IMR-90 (cell line): ENCODE results near the gene RPS28. TPM values are rescaled to one million over a fixed set of nuclear protein-coding genes. Genes with fewer than 3 reads are reported as not detected.
"Not testable (repeated sequence)": the region's sequence is repeated elsewhere in the genome, so short reads cannot be mapped to it uniquely, and the experiment has no call there.

Experiments used
- ATAC-seq: fragments of 200-7000 bp; cut with Tn5 transposase; 2 replicates; pipeline ENCODE4 v1.9.1; 2020; ENCODE audit warnings: low read depth, mild to moderate bottlenecking, moderate library complexity
- BruUV-seq: library from RNA; stranded (reverse); fragments of 400-500 nt; replicated peaks from 2 replicates; lab custom pipeline; 2021; lab: Mats Ljungman, UMichigan
- CTCF ChIA-PET: fragments of 300-600 bp; formaldehyde crosslinking; extraction: SDS; loops from one replicate; lab custom pipeline; 2021; ENCODE audit warnings: antibody characterized with exemption; lab: Yijun Ruan, JAX
- POLR2A ChIA-PET: fragments of 300-600 bp; sonication (Branson Sonifier 250); formaldehyde crosslinking; loops from one replicate; lab custom pipeline; 2022; ENCODE audit warnings: antibody characterized with exemption; ENCODE audit not compliant: unreplicated experiment; lab: Charles Lee
- DNase-seq: peaks from one replicate; pipeline ENCODE4 v3.0.0; 2013
- H2AFZ ChIP-seq: replicated peaks from 2 replicates; pipeline ENCODE3; 2013; ENCODE audit warnings: low read length, mild to moderate bottlenecking; ENCODE audit not compliant: poor library complexity
- H2AK5ac ChIP-seq: 2 replicates; pipeline ENCODE4 v1.6.1; 2013; ENCODE audit warnings: low read depth, low read length, inconsistent platforms
- H2AK9ac ChIP-seq: replicated peaks from 2 replicates; pipeline ENCODE3; 2013; ENCODE audit warnings: mild to moderate bottlenecking, low read depth, low read length, moderate library complexity; ENCODE audit not compliant: poor library complexity
- H2BK120ac ChIP-seq: 2 replicates; pipeline ENCODE4 v1.6.1; 2013; ENCODE audit warnings: low read depth, low read length, inconsistent platforms
- H2BK15ac ChIP-seq: 3 replicates; pipeline ENCODE4 v1.6.1; 2013; ENCODE audit warnings: low read depth, low read length, inconsistent platforms
- H2BK20ac ChIP-seq: 2 replicates; pipeline ENCODE4 v1.6.1; 2013; ENCODE audit warnings: low read depth, mild to moderate bottlenecking, inconsistent platforms, low read length, moderate library complexity
- H2BK5ac ChIP-seq: 2 replicates; pipeline ENCODE4 v1.6.1; 2013; ENCODE audit warnings: mild to moderate bottlenecking, low read depth, low read length, inconsistent platforms; ENCODE audit not compliant: poor library complexity, severe bottlenecking
- H3K14ac ChIP-seq: replicated peaks from 2 replicates; pipeline ENCODE4 v1.6.1; 2013; ENCODE audit warnings: low read depth, low read length, inconsistent platforms
- H3K18ac ChIP-seq: 2 replicates; pipeline ENCODE4 v1.6.1; 2013; ENCODE audit warnings: low read depth, low read length, control low read depth
- H3K23ac ChIP-seq: 2 replicates; pipeline ENCODE4 v1.6.1; 2013; ENCODE audit warnings: low read depth, low read length, inconsistent platforms
- H3K27ac ChIP-seq: 2 replicates; pipeline ENCODE4 v1.5.1; 2013; ENCODE audit warnings: mild to moderate bottlenecking, control low read depth, low read length; ENCODE audit not compliant: insufficient read depth
- H3K27me3 ChIP-seq: 2 replicates; pipeline ENCODE4 v1.6.1; 2013; ENCODE audit warnings: low read length; ENCODE audit not compliant: control insufficient read depth, insufficient read depth
- H3K36me3 ChIP-seq: 2 replicates; pipeline ENCODE4 v1.6.1; 2013; ENCODE audit warnings: low read length, mixed read lengths; ENCODE audit not compliant: control insufficient read depth, insufficient read depth
- H3K4ac ChIP-seq: 2 replicates; pipeline ENCODE4 v1.6.1; 2013; ENCODE audit warnings: low read depth, low read length, inconsistent platforms
- H3K4me1 ChIP-seq: 2 replicates; pipeline ENCODE4 v1.6.1; 2013; ENCODE audit warnings: low read length, mixed read lengths; ENCODE audit not compliant: control insufficient read depth, insufficient read depth
- H3K4me2 ChIP-seq: 2 replicates; pipeline ENCODE4 v1.6.1; 2013; ENCODE audit warnings: low read depth, mild to moderate bottlenecking, control low read depth, low read length, moderate library complexity
- H3K4me3 ChIP-seq: 2 replicates; pipeline ENCODE4 v1.5.1; 2013; ENCODE audit warnings: low read depth, mild to moderate bottlenecking, control low read depth, low read length, moderate library complexity; ENCODE audit not compliant: insufficient read depth
- H3K56ac ChIP-seq: 2 replicates; pipeline ENCODE4 v1.6.1; 2013; ENCODE audit warnings: low read length, inconsistent platforms; ENCODE audit not compliant: insufficient read depth; ENCODE audit errors: extremely low read depth
- H3K79me1 ChIP-seq, 2 experiments: 2 replicates each; pipeline ENCODE4 v1.6.1; 2013; ENCODE audit warnings: low read length in 2 of 2, inconsistent platforms in 1 of 2, low read depth in 1 of 2
- H3K9ac ChIP-seq: 2 replicates; pipeline ENCODE4 v1.6.1; 2013; ENCODE audit warnings: low read depth, low read length, control low read depth
- H3K9me1 ChIP-seq: 2 replicates; pipeline ENCODE4 v1.6.1; 2013; ENCODE audit warnings: low read length, inconsistent platforms; ENCODE audit not compliant: insufficient read depth
- H3K9me3 ChIP-seq: 2 replicates; pipeline ENCODE4 v1.6.1; 2013; ENCODE audit warnings: low read length; ENCODE audit not compliant: control insufficient read depth, insufficient read depth
- H4K20me1 ChIP-seq: 2 replicates; pipeline ENCODE4 v1.6.1; 2013; ENCODE audit warnings: low read length, inconsistent platforms; ENCODE audit not compliant: insufficient read depth
- H4K5ac ChIP-seq: 2 replicates; pipeline ENCODE4 v1.6.1; 2013; ENCODE audit warnings: mild to moderate bottlenecking, low read depth, low read length, control low read depth
- H4K8ac ChIP-seq, 2 experiments: 2 replicates each; pipeline ENCODE4 v1.6.1; 2013; ENCODE audit warnings: low read depth in 2 of 2, low read length in 2 of 2, control low read depth in 1 of 2, inconsistent platforms in 1 of 2
- H4K91ac ChIP-seq: 2 replicates; pipeline ENCODE4 v1.6.1; 2013; ENCODE audit warnings: low read depth, low read length, inconsistent platforms; ENCODE audit not compliant: insufficient read depth
- CTCF ChIP-seq: conservative IDR thresholded peaks from 2 replicates; pipeline ENCODE4 v1.5.1; 2012; ENCODE audit warnings: mild to moderate bottlenecking, low read depth, low read length, improper control_type of control experiment
- RCOR1 ChIP-seq: IDR thresholded peaks from 2 replicates; pipeline ENCODE4 v1.6.1; 2012; ENCODE audit warnings: mild to moderate bottlenecking, low read length, improper control_type of control experiment; ENCODE audit not compliant: insufficient replicate concordance
- WGBS, 2 experiments: methylation state at CpG; one replicate each; pipeline versions ENCODE4 v1.1.5 to v1.1.7; 2013; ENCODE audit warnings: missing lambda C conversion rate in 2 of 2; ENCODE audit not compliant: insufficient read length in 1 of 2; ENCODE audit errors: extremely low coverage in 2 of 2; 5-methylcytosine and 5-hydroxymethylcytosine counted together
- dilution Hi-C: fragments of 300-500 bp; cut with HindIII; formaldehyde crosslinking; loops from one replicate; pipeline ENCODE4 v1.14.3; 2018; ENCODE audit warnings: low sequenced_read_pairs; ENCODE audit not compliant: unreplicated experiment
- in situ Hi-C: fragments of 300-500 bp; cut with MboI; formaldehyde crosslinking; loops from 3 replicates; pipeline ENCODE4 v1.14.3; 2019; ENCODE audit warnings: low sequenced_read_pairs, inconsistent platforms, mixed read lengths
- intact Hi-C: fragments of 100-400 bp; cut with micrococcal nuclease; formaldehyde crosslinking; loops from 2 replicates; pipeline ENCODE4 v1.10.0; 2022
- polyA plus RNA-seq, 3 experiments: library from polyadenylated mRNA; depleted of rRNA; stranded (reverse); fragments of >200 nt; gene quantifications; 2 replicates each; pipeline ENCODE4 v1.2.3, GENCODE V29; 2012; ENCODE audit warnings: low replicate concordance in 1 of 3
- total RNA-seq: library from RNA; depleted of rRNA; stranded (reverse); fragments of >200 nt; gene quantifications from 2 replicates; pipeline ENCODE4 v1.2.3, GENCODE V29; 2012

RPS28 gene
- total and polyA plus RNA-seq, 2 of the 4 experiments (the other 2 are of a cell fraction), result 143 to 643 TPM

DNA sequence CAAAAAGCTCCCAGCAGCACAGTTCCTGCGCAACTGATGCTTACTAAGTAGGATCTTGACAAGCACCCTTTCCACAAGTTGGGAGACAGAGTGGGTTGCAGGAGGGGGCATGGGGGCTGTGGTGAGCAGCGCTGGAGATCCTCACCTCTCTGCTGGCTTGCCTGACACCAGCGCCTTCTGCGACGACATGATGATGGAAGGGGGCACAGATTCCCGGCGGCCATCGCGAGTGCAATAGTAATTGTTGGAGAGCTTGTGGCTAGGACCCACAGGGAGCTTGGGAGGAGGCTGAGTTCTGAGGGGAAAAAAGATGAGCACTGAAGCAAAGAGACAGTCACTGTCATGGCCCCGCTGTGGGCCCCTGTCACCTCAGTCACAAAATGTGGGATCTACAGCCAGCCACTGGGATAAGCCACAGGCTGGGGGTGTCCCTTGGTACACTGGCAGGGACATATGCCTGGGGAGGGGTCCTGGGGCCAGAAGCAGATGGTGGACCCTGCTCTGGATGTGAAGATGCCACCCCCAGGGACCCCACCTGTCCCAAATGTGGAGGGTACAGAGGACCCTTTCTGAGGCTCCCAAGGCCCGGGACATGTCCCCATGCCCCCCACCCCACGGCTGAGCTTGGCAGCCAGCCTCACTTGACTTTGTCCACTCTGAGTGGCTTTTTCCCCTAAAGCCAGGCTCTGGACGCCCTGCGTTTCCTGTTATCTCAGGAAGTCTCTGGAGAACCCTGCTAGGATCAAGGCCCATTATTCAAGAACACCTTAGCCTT, 4.8 kb upstream of the RPS28 start (continued):
- no peak for TF ChIP-seq RCOR1

- POLR2A ChIA-PET, result interaction anchor here (0.6 to 0.7 kb wide), 3 partner anchors 45 to 194 kb away, joined by 3 to 12 read pairs (median 11); partner anchors contain the start of gene ANGPTL4
- not testable (repeated sequence) for H2BK15ac ChIP-seq, BruUV-seq
These were observed 2.5 kb upstream of the RPS28 start for GRCh38 chr19:8318835-8319234.

More at GRCh38 chr19:8318835-8319234, 2.5 kb upstream of the RPS28 start:
- H3K9ac ChIP-seq, H4K5ac ChIP-seq, H4K8ac ChIP-seq, H3K4ac ChIP-seq, H3K56ac ChIP-seq, intact Hi-C loops, H3K23ac ChIP-seq, H3K27me3 ChIP-seq, H3K4me2 ChIP-seq, H3K9me3 ChIP-seq, H3K27ac ChIP-seq, H3K18ac ChIP-seq, in situ Hi-C loops, dilution Hi-C loops, H2BK120ac ChIP-seq, H3K14ac ChIP-seq, ATAC-seq, H2BK5ac ChIP-seq, H2AFZ ChIP-seq, H4K91ac ChIP-seq, H3K4me1 ChIP-seq, H2AK5ac ChIP-seq, H2BK20ac ChIP-seq, H2AK9ac ChIP-seq, H3K4me3 ChIP-seq, H3K9me1 ChIP-seq: not testable (repeated sequence)
- Histone ChIP-seq H3K36me3 (peaks cover 26% of the 10 kb centered on the region), H4K20me1 (peaks cover 21% of the 10 kb centered on the region), H3K79me1 (peaks cover 29 to 46% of the 10 kb centered on the region in 2 experiments)
- WGBS, 2 experiments, result 97% methylated on average over 4 of the region's 9 CpGs; no CpG with 5 or more reads in 1 of the 2 experiments
- peak; percentile 31 for DNase-seq
- 0 out of 2 replicates have a peak, but pooled peaks have one; percentile 20 for TF ChIP-seq CTCF
- CTCF ChIA-PET, result interaction anchor here (0.7 kb wide), 1 partner anchor 8 kb away, joined by 5 read pairs; no protein-coding TSS in a partner anchor
